Right atrium auricular region (tissue), 2 donors: ENCODE data around the gene QSOX1. TPM values are rescaled to one million over a fixed set of nuclear protein-coding genes. Genes with fewer than 3 reads are reported as not detected.

ENCODE experiments used
- DNase-seq: peaks from one replicate; pipeline ENCODE4 v3.0.0-alpha.2; 2019; ENCODE audit warnings: low spot score
- H3K27ac ChIP-seq, 2 donors: fragments of 200-600 bp; sonication (generic); 1 replicate in 1 of 2; 2 replicates in 1 of 2; pipeline ENCODE4 v1.5.1; 2016 to 2019
- H3K27me3 ChIP-seq, 2 donors: fragments of 200-600 bp; sonication (generic); one replicate each; pipeline versions ENCODE4 v1.5.1 to v1.6.0; 2017 to 2019
- H3K36me3 ChIP-seq: fragments of 200-600 bp; sonication (generic); one replicate; pipeline ENCODE4 v1.5.1; 2016
- H3K4me1 ChIP-seq, 2 donors: fragments of 200-600 bp; sonication (generic); one replicate each; pipeline versions ENCODE4 v1.5.1 to v1.6.0; 2017 to 2019
- H3K4me3 ChIP-seq, 2 donors: fragments of 200-600 bp; sonication (generic); 1 replicate in 1 of 2; 2 replicates in 1 of 2; pipeline ENCODE4 v1.5.1; 2017 to 2019; ENCODE audit warnings: mild to moderate bottlenecking in 1 of 2, moderate library complexity in 1 of 2
- H3K9me3 ChIP-seq, 2 donors: fragments of 200-600 bp; sonication (generic); one replicate each; pipeline ENCODE4 v1.5.1; 2019
- total RNA-seq, 2 donors: library from RNA; depleted of rRNA; stranded (reverse); fragments of >200 nt; gene quantifications; one replicate each; pipeline ENCODE4 v1.1.0, GENCODE V29; 2016
- TF ChIP-seq, protein P1 (sequence below), 2 donors: fragments of 200-600 bp; sonication (generic); IDR thresholded peaks; one replicate each; pipeline ENCODE4 v1.5.1; 2019; ENCODE audit warnings: antibody characterized with exemption in 2 of 2

Gene QSOX1, protein sequence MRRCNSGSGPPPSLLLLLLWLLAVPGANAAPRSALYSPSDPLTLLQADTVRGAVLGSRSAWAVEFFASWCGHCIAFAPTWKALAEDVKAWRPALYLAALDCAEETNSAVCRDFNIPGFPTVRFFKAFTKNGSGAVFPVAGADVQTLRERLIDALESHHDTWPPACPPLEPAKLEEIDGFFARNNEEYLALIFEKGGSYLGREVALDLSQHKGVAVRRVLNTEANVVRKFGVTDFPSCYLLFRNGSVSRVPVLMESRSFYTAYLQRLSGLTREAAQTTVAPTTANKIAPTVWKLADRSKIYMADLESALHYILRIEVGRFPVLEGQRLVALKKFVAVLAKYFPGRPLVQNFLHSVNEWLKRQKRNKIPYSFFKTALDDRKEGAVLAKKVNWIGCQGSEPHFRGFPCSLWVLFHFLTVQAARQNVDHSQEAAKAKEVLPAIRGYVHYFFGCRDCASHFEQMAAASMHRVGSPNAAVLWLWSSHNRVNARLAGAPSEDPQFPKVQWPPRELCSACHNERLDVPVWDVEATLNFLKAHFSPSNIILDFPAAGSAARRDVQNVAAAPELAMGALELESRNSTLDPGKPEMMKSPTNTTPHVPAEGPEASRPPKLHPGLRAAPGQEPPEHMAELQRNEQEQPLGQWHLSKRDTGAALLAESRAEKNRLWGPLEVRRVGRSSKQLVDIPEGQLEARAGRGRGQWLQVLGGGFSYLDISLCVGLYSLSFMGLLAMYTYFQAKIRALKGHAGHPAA
- total RNA-seq: 100 to 1,000 TPM; 199 to 332 TPM

DNA sequence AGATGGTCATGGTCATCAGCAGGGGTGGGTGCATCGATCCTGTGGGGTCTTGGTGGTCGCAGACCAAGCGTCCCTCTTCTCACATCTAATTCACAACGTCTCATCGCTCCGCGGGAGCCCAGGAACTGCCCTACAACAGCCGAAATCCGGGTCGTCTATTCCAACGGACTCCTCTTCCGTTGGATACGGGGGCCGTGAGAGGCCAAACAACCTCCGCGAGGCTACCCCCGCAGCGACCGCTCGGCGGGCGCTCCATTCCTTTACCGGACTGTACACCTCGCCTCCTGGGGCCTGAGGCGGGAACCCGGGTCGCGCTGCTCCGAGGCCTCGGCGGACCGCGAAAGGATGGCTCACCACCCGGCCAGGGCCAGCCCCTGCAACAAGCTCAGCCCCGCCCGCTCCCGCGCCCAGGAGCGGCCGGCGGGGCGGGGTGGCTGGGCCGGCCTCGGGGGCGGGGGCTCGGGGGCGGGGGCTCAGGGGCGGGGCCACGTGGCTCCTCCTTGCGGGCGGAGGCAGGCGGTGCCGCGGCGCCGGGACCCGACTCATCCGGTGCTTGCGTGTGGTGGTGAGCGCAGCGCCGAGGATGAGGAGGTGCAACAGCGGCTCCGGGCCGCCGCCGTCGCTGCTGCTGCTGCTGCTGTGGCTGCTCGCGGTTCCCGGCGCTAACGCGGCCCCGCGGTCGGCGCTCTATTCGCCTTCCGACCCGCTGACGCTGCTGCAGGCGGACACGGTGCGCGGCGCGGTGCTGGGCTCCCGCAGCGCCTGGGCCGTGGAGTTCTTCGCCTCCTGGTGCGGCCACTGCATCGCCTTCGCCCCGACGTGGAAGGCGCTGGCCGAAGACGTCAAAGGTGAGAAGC, at the start of gene QSOX1:
QSOX1 (plus strand) TSS at position 545 of the 857 bp plus-strand sequence; CDS start at position 584, 39 bp downstream.
- H3K4me3 ChIP-seq: peak within 1 kb of the TSS; percentile 78 to 84
- H3K4me1 ChIP-seq: peaks cover 0 to 46% of the 10 kb centered on the region in 2 donors
- H3K27me3 ChIP-seq: no peaks in the 10 kb centered on the region
- no peaks in the 10 kb centered on the region for H3K9me3 ChIP-seq
- peak; percentile 91 for DNase-seq
- peak within 1 kb of the TSS; percentile 84 to 97 for H3K27ac ChIP-seq
- H3K36me3 ChIP-seq: no peaks in the 10 kb centered on the region
- TF ChIP-seq, protein P1, sequence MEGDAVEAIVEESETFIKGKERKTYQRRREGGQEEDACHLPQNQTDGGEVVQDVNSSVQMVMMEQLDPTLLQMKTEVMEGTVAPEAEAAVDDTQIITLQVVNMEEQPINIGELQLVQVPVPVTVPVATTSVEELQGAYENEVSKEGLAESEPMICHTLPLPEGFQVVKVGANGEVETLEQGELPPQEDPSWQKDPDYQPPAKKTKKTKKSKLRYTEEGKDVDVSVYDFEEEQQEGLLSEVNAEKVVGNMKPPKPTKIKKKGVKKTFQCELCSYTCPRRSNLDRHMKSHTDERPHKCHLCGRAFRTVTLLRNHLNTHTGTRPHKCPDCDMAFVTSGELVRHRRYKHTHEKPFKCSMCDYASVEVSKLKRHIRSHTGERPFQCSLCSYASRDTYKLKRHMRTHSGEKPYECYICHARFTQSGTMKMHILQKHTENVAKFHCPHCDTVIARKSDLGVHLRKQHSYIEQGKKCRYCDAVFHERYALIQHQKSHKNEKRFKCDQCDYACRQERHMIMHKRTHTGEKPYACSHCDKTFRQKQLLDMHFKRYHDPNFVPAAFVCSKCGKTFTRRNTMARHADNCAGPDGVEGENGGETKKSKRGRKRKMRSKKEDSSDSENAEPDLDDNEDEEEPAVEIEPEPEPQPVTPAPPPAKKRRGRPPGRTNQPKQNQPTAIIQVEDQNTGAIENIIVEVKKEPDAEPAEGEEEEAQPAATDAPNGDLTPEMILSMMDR (IDR thresholded peaks at IDR 0.05): peak; percentile 16 to 44

DNA sequence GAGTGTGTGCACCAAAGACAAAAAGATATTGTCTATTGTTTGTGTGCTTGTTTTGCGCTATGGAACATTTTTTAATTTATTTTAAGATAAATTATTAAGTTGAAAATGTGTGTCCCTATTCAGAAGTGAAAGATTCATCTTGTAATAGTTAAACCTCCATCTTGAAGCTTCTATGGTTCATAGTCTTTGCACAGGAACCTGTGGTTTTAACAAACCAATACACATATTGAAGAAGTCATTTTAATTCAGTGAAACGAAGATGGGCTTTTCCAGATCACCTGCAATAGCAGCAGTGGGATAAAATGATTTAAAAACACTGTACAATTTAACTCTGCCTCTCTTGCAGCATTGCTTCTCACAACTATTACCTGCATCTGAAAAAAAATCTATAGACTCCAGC, 42.6 kb upstream of the QSOX1 start:
- H3K27ac ChIP-seq: peak overlapping the region in 1 of 2 donors; percentile 80
- H3K9me3 ChIP-seq: no peaks in the 10 kb centered on the region
- no peaks in the 10 kb centered on the region for H3K27me3 ChIP-seq
- peaks cover 0 to 41% of the 10 kb centered on the region in 2 donors for H3K4me1 ChIP-seq
- TF ChIP-seq, protein P1 (IDR thresholded peaks at IDR 0.05): no peak
- no peak overlapping the region for H3K4me3 ChIP-seq
- H3K36me3 ChIP-seq: peaks cover 25% of the 10 kb centered on the region
- DNase-seq: no peak

DNA sequence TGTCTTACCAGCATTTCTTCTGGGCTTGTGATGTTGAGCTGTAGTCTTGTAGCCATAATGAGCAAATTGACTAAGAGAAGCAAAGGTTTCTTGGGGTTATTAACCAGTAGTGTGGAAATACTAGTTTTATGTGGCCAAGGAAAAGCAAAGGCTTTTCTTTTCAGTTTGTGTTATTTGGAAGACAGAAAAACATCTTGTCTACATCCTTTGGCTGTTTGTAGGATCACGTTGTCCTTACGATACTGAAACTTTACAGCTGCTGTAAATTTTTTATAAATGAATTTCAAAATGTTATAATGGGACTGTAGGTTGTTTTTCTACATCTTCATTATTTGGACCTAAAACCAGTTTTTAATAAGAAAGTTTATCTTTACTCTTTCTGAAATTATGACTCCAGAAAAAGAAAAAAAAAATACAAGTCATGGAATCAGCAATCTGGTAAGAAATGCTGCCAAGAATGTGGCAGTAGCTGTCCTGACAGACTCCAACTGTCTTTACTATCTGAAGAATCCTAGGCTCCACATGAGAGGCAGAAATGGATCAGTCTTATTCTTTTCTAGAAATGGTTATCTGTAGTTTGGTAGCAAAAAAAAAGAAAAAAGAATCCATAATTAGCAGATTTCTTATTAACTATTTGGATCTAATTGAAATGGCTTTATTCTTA, 41.6 kb upstream of the QSOX1 start:
- H3K9me3 ChIP-seq: no peaks in the 10 kb centered on the region
- no peak for DNase-seq
- H3K4me1 ChIP-seq: peaks cover 0 to 51% of the 10 kb centered on the region in 2 donors
- TF ChIP-seq, protein P1 (IDR thresholded peaks at IDR 0.05): no peak
- peaks cover 25% of the 10 kb centered on the region for H3K36me3 ChIP-seq
- H3K4me3 ChIP-seq: no peak overlapping the region
- H3K27ac ChIP-seq: peak overlapping the region; percentile 52 to 80
- no peaks in the 10 kb centered on the region for H3K27me3 ChIP-seq

DNA sequence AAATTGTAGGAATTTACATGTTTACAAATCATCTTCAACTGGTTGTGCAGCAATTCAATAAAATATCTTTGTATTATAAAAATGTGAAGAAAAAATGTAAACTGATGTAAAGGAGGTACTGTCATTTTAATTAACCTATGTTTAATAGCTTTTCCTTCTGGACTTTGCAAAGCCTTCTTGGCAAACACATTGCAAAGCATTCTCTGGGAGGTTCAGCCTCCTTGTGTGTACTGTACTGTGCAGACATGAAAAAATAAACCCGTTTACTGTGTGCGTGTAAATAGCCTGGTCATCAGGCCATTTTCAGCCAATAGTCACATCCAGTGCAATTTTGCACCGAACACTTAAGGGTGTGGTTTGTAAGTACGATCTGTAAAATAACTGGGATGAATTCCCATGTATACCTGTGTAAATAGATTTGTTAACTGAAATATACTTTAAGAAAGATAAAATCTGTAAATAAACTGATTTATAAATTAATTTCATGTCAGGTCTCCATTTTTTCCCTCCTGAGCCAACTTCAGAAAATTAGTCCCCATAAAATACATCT, 40.2 kb upstream of the QSOX1 start:
- Histone ChIP-seq H3K4me1 (peaks cover 0 to 51% of the 10 kb centered on the region in 2 donors), H3K27ac (peak overlapping the region in 1 of 2 donors; percentile 80), H3K27me3 (no peaks in the 10 kb centered on the region), H3K36me3 (peaks cover 20% of the 10 kb centered on the region), H3K4me3 (no peak overlapping the region), H3K9me3 (no peaks in the 10 kb centered on the region)
- no peak for DNase-seq
- TF ChIP-seq, protein P1 (IDR thresholded peaks at IDR 0.05): no peak
